ENCODE data around the gene CWC22.

DNA sequence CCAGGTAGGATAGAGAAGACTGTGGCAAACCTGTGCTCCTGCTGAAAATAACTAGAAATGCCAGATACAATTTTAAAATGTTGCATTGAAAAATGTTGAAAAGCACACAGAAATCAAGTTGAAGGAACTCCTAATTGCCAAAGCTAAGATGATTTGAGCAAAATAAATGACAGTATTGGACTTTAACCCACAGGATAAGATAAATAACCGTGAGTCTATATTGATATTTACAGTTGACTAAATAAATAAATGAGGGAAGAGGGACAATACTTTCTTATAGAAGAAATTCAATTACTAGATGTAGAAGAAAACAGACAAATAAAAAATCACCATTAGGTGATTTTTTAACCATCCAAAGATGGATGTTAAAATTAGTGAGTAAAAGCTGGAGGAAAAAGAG lies 59.0 kb downstream of the CWC22 start:
- TF ChIP-seq HDGF (IDR thresholded peaks at IDR 0.05; ENCODE audit: borderline replicate concordance) (no peak), FOXA1 (IDR thresholded peaks at IDR 0.05) (no peak), FOXK2 (IDR thresholded peaks at IDR 0.05) (no peak), FOXM1 (IDR thresholded peaks at IDR 0.05; ENCODE audit: borderline replicate concordance) (no peak)

All from HEK293T (cell line).